Glutamatergic neuron (in vitro differentiated cells): ENCODE results near the gene FAM210A. TPM values are rescaled to one million over a fixed set of nuclear protein-coding genes. Genes with fewer than 3 reads are reported as not detected.

Experiments
- DNase-seq: peaks from one replicate; pipeline ENCODE4 v3.0.0; 2022
- H3K27ac Mint-ChIP-seq: one replicate; pipeline ENCODE4 v1.8.0; 2020; ENCODE audit warnings: mild to moderate bottlenecking, mixed read lengths, inconsistent platforms; ENCODE audit not compliant: unreplicated experiment
- H3K27me3 Mint-ChIP-seq: one replicate; pipeline ENCODE4 v1.8.0; 2020; ENCODE audit warnings: mild to moderate bottlenecking, moderate library complexity, mixed read lengths, inconsistent platforms; ENCODE audit not compliant: unreplicated experiment
- H3K36me3 Mint-ChIP-seq: one replicate; pipeline ENCODE4 v1.8.0; 2020; ENCODE audit warnings: mild to moderate bottlenecking, mixed read lengths, inconsistent platforms; ENCODE audit not compliant: unreplicated experiment
- H3K4me1 Mint-ChIP-seq: one replicate; pipeline ENCODE4 v1.8.0; 2020; ENCODE audit warnings: mild to moderate bottlenecking, low read depth, mixed read lengths, inconsistent platforms; ENCODE audit not compliant: unreplicated experiment
- H3K4me3 Mint-ChIP-seq: one replicate; pipeline ENCODE4 v1.8.0; 2020; ENCODE audit warnings: mild to moderate bottlenecking, mixed read lengths, inconsistent platforms; ENCODE audit not compliant: unreplicated experiment
- H3K9me3 Mint-ChIP-seq: one replicate; pipeline ENCODE4 v1.8.0; 2020; ENCODE audit warnings: mild to moderate bottlenecking, moderate library complexity, mixed read lengths, inconsistent platforms; ENCODE audit not compliant: unreplicated experiment
- CTCF ChIP-seq: fragments of 200-600 bp; sonication (generic); IDR thresholded peaks from one replicate; pipeline ENCODE4 v1.5.0; 2021; ENCODE audit not compliant: partially characterized antibody, unreplicated experiment
- total RNA-seq: library from RNA; stranded (reverse); fragmentation: NEBNext Ultra II Directional; extraction: Animal tissue kit (Norgen Biotek cat#: 25700); gene quantifications from one replicate; pipeline ENCODE4 v1.2.1, GENCODE V29; 2021; ENCODE audit not compliant: unreplicated experiment

The FAM210A gene
- total RNA-seq, 1 donor from 2014 or later: 7.9 TPM

- peaks cover 3% of the 10 kb centered on the region for H3K9me3 Mint-ChIP-seq
- DNase-seq: no peak
- no peaks in the 10 kb centered on the region for H3K36me3 Mint-ChIP-seq
- no peak overlapping the region for H3K4me3 Mint-ChIP-seq
- no peak overlapping the region for H3K27ac Mint-ChIP-seq
- no peak for TF ChIP-seq CTCF
- H3K27me3 Mint-ChIP-seq: peaks cover 15% of the 10 kb centered on the region
- peaks cover 2% of the 10 kb centered on the region for H3K4me1 Mint-ChIP-seq
These were observed 102.5 kb downstream of the FAM210A start for GRCh38 chr18:13623871-13624270.

- no peak for DNase-seq
- Mint-ChIP-seq H3K4me3 (no peak overlapping the region), H3K9me3 (peaks cover 3% of the 10 kb centered on the region), H3K4me1 (peaks cover 2% of the 10 kb centered on the region), H3K27ac (no peak overlapping the region), H3K36me3 (no peaks in the 10 kb centered on the region), H3K27me3 (peaks cover 15% of the 10 kb centered on the region)
- TF ChIP-seq CTCF: no peak
These were observed 103.0 kb downstream of the FAM210A start for GRCh38 chr18:13623348-13623747.

- no peak for DNase-seq
- H3K9me3 Mint-ChIP-seq: peaks cover 3% of the 10 kb centered on the region
- no peak for TF ChIP-seq CTCF
- H3K27me3 Mint-ChIP-seq: peaks cover 15% of the 10 kb centered on the region
- no peak overlapping the region for H3K4me3 Mint-ChIP-seq
- peaks cover 2% of the 10 kb centered on the region for H3K4me1 Mint-ChIP-seq
- peak overlapping the region; percentile 38 for H3K27ac Mint-ChIP-seq
- H3K36me3 Mint-ChIP-seq: no peaks in the 10 kb centered on the region
These were observed 103.6 kb downstream of the FAM210A start for GRCh38 chr18:13622751-13623150.

- TF ChIP-seq CTCF: no peak
- Mint-ChIP-seq H3K4me3 (no peak overlapping the region), H3K9me3 (peaks cover 3% of the 10 kb centered on the region), H3K36me3 (no peaks in the 10 kb centered on the region), H3K27ac (no peak overlapping the region), H3K27me3 (peaks cover 15% of the 10 kb centered on the region), H3K4me1 (peaks cover 2% of the 10 kb centered on the region)
- no peak for DNase-seq
These were observed 104.3 kb downstream of the FAM210A start for GRCh38 chr18:13621886-13622619.

- H3K36me3 Mint-ChIP-seq: no peaks in the 10 kb centered on the region
- H3K9me3 Mint-ChIP-seq: peaks cover 3% of the 10 kb centered on the region
- H3K4me1 Mint-ChIP-seq: peaks cover under 1% of the 10 kb centered on the region
- no peak overlapping the region for H3K4me3 Mint-ChIP-seq
- no peak for TF ChIP-seq CTCF
- no peak overlapping the region for H3K27ac Mint-ChIP-seq
- peaks cover 15% of the 10 kb centered on the region for H3K27me3 Mint-ChIP-seq
- DNase-seq: no peak
These were observed 104.9 kb downstream of the FAM210A start for GRCh38 chr18:13621446-13621849.
